K562 (cell line): Measurements from ENCODE around the gene ZZZ3. TPM values are rescaled to one million over a fixed set of nuclear protein-coding genes. Genes with fewer than 3 reads are reported as not detected.

Experiments
- CHD4 ChIP-seq: fragments of 200-600 bp; sonication (generic); IDR thresholded peaks from 3 replicates; pipeline ENCODE4 v1.6.1; 2012; ENCODE audit warnings: low read depth, mild to moderate bottlenecking, mixed read lengths, low read length, inconsistent platforms; ENCODE audit not compliant: insufficient read depth, insufficient replicate concordance, poor library complexity, severe bottlenecking
- DPF2 ChIP-seq: fragments of 450-650 bp; IDR thresholded peaks from 2 replicates; pipeline ENCODE4 v1.6.1; 2016
- E2F8 ChIP-seq: fragments of 450-650 bp; IDR thresholded peaks from 2 replicates; pipeline ENCODE4 v1.7.1; 2018; ENCODE audit warnings: mild to moderate bottlenecking, low read depth; ENCODE audit not compliant: partially characterized antibody
- ELK1 ChIP-seq: sonication (generic); formaldehyde crosslinking; IDR thresholded peaks from 2 replicates; pipeline ENCODE4 v1.8.1; 2022; ENCODE audit warnings: missing genetic modification reagents
- FOXO4 ChIP-seq: fragments of 450-650 bp; formaldehyde crosslinking; IDR thresholded peaks from 2 replicates; pipeline ENCODE4 v1.4.0; 2020; ENCODE audit warnings: mild to moderate bottlenecking, moderate library complexity
- ILF3 ChIP-seq: fragments of 450-650 bp; IDR thresholded peaks from 2 replicates; pipeline ENCODE4 v1.6.1; 2018; ENCODE audit warnings: antibody characterized with exemption, mild to moderate bottlenecking, moderate library complexity, borderline replicate concordance
- JUNB ChIP-seq: fragments of 450-650 bp; formaldehyde crosslinking; conservative IDR thresholded peaks from 2 replicates; pipeline ENCODE4 v1.4.0; 2020; ENCODE audit warnings: mild to moderate bottlenecking
- MAFF ChIP-seq: IDR thresholded peaks from 2 replicates; pipeline ENCODE4 v1.6.1; 2012; ENCODE audit warnings: low read length, improper control_type of control experiment
- MAX ChIP-seq: sonication (generic); formaldehyde crosslinking; IDR thresholded peaks from 2 replicates; pipeline ENCODE4 v1.9.0; 2022; ENCODE audit warnings: mild to moderate bottlenecking, missing genetic modification reagents
- RNF2 ChIP-seq: sonication (generic); IDR thresholded peaks from 2 replicates; pipeline ENCODE4 v1.6.1; 2016
- SMARCA4 ChIP-seq: fragments of 450-650 bp; IDR thresholded peaks from 2 replicates; pipeline ENCODE4 v1.6.1; 2016
- TFE3 ChIP-seq: fragments of 450-650 bp; formaldehyde crosslinking; IDR thresholded peaks from 2 replicates; pipeline ENCODE4 v1.4.0; 2020; ENCODE audit warnings: mild to moderate bottlenecking, mixed read lengths
- U2AF2 ChIP-seq: fragments of 200-400 bp; formaldehyde crosslinking; optimal IDR thresholded peaks from 2 replicates; pipeline ENCODE3; 2017; ENCODE audit warnings: low read depth, mild to moderate bottlenecking, low read length
- polyA plus RNA-seq, 8 experiments: library from polyadenylated mRNA; depleted of rRNA in 4 of 8; stranded (reverse) in 5 of 8; unstranded in 3 of 8; fragments of >200 nt; fragmentation: Nextera tagmentation in 2 of 8; fragmentation: Illumina TruSeq in 1 of 8; extraction: Ambion mirVana in 2 of 8; extraction: Trizol in 1 of 8; gene quantifications; 2 replicates each; pipeline versions ENCODE4 v1.2.1 to v1.2.3, GENCODE V29; 2011 to 2014; ENCODE audit warnings: inconsistent platforms in 1 of 8, missing spikeins in 1 of 8
- total RNA-seq, 7 experiments: library from RNA; depleted of rRNA in 6 of 7; stranded (reverse); fragments of >200 nt in 6 of 7; fragmentation: Illumina TruSeq in 2 of 7; extraction: Trizol in 2 of 7; gene quantifications; 2 replicates each; pipeline versions ENCODE4 v1.2.1 to v1.2.3, GENCODE V29; 2011 to 2021; ENCODE audit warnings: low replicate concordance in 1 of 7

ZZZ3 gene
- total and polyA plus RNA-seq, 9 of the 15 experiments (the other 6 are each of a cell fraction or from before 2014, with no cell fraction given) = 13.9 to 64.0 (median 36.7) TPM

GRCh38 chr1:77682460-77683159 is at the start of gene ZZZ3 (continued):
- peak; percentile 91 for TF ChIP-seq MAX (CRISPR knock-in tag)
- peak; percentile 84; the same call in 1 of the 2 replicates for TF ChIP-seq MAFF
- TF ChIP-seq FOXO4 (CRISPR knock-in tag) = no peak
- TF ChIP-seq DPF2 = no peak
- no peak for TF ChIP-seq SMARCA4
- TF ChIP-seq CHD4 = no peak
- TF ChIP-seq ELK1 (CRISPR knock-in tag) = no peak
- TF ChIP-seq JUNB = no peak
- TF ChIP-seq TFE3 (CRISPR knock-in tag) = peak; percentile 76
- TF ChIP-seq RNF2 = peak; percentile 51; the same call in 1 of the 2 replicates
- TF ChIP-seq U2AF2 = no peak
- no peak for TF ChIP-seq E2F8
- no peak for TF ChIP-seq ILF3
